ENCODE data around the gene DUSP22. TPM values are rescaled to one million over a fixed set of nuclear protein-coding genes. Genes with fewer than 3 reads are reported as not detected.

Gene DUSP22
- total RNA-seq, 2 donors from 2014 or later = 13.8 to 34.8 TPM

DNA sequence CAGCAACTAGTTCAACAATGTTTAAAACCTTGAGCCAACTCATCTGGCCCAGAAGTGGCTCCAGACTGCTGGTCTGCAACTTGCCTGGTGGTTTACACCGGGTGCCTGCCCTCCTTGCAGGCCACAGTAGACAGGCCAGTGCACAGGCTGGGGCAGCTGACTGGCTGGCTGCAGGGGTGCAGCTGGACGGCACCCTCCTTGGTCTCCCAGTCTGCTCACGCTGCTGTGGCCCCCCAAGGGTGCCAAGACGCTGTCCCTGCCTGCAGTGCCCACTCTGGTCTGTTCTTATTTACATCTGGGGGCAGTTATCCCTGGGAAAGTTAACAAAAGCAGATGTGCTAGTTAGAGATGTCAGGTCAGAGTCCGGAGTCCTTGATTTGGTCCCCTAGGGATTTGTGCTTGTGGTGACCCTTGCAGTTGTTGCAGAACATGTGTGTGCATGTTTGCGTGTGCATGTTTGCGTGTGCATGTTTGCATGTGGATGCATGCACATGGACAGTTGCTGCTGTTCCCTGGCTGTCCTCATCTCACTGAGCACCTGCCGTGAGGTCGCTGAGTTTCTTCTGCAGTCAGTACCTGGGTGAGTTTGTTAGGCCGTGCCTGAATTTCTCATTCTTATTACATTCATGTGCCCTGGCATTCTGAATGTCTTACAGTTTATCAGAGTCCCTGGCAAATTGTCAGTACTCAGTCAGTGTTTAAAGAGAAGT is 51.1 kb downstream of the DUSP22 start:
- DNase-seq = no peak
- Histone ChIP-seq H3K4me3 (no peak overlapping the region), H3K36me3 (replicated peaks in 1 of 2; ENCODE audit: insufficient read depth in 1 of 2, low read depth in 2 of 2) (no peaks in the 10 kb centered on the region), H3K4me1 (no peaks in the 10 kb centered on the region), H3K9me3 (no peaks in the 10 kb centered on the region), H3K27ac (no peak overlapping the region), H3K27me3 (no peaks in the 10 kb centered on the region)
- ATAC-seq = no peak
- intact Hi-C loops (cut with DNase I) = no loop called here
- WGBS, 2 donors = 71 to 74% methylated on average over 10 of the region's 10 CpGs
- TF ChIP-seq, protein P1, sequence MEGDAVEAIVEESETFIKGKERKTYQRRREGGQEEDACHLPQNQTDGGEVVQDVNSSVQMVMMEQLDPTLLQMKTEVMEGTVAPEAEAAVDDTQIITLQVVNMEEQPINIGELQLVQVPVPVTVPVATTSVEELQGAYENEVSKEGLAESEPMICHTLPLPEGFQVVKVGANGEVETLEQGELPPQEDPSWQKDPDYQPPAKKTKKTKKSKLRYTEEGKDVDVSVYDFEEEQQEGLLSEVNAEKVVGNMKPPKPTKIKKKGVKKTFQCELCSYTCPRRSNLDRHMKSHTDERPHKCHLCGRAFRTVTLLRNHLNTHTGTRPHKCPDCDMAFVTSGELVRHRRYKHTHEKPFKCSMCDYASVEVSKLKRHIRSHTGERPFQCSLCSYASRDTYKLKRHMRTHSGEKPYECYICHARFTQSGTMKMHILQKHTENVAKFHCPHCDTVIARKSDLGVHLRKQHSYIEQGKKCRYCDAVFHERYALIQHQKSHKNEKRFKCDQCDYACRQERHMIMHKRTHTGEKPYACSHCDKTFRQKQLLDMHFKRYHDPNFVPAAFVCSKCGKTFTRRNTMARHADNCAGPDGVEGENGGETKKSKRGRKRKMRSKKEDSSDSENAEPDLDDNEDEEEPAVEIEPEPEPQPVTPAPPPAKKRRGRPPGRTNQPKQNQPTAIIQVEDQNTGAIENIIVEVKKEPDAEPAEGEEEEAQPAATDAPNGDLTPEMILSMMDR (IDR thresholded peaks at IDR 0.05) = no peak
- TF ChIP-seq POLR2A (IDR thresholded peaks at IDR 0.05) = no peak

DNA sequence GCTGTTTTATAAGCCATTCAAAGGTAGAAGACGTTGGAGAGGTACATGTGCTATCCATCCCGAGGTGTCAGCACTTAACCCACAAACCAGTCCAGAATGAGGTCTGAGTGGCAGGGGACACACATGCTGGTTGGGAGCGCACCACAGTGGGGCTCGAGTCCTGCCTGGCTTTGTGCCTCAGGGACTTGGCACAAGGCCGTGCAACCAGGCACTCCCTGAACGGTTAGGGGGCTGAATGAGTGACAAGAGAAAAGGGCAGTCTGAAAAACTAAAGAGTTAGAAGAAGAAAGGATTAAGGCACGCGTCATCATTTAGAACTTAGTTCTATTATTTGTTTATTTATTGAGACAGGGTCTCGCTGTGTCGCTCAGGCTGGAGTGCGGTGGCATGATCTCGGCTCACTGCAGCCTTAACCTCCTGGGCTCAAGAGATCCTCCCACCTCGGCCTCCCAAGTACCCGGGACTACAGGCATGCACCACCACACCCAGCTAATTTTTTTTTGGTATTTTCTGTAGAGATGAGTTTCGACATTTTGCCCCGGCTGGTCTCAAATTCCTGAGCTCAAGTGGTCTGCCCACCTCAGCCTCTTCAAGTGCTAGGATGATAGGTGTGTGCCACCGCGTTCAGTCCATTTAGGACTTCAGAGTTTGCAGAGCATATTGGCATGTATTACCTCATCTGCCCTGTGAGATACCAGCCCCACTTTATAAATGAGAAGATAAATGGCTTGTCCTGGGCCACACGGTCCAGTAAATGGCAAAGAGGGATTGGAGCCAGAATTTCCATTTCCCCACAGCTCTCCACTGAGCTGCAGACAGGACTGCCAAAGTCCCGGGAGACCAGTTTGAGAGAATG is 51.9 kb downstream of the DUSP22 start:
- ATAC-seq (no peak), DNase-seq (no peak)
- H3K27me3 ChIP-seq = no peaks in the 10 kb centered on the region
- no peak overlapping the region for H3K27ac ChIP-seq
- TF ChIP-seq, protein P1 (IDR thresholded peaks at IDR 0.05) = no peak
- no peak for TF ChIP-seq POLR2A (IDR thresholded peaks at IDR 0.05)
- no peak overlapping the region for H3K4me3 ChIP-seq
- peaks cover 0 to 2% of the 10 kb centered on the region in 2 donors for H3K36me3 ChIP-seq (replicated peaks in 1 of 2; ENCODE audit: insufficient read depth in 1 of 2, low read depth in 2 of 2)
- intact Hi-C loops (cut with DNase I) = no loop called here
- WGBS, 2 donors = 75 to 76% methylated on average over 20 of the region's 20 CpGs
- H3K9me3 ChIP-seq = no peaks in the 10 kb centered on the region
- no peaks in the 10 kb centered on the region for H3K4me1 ChIP-seq

DNA sequence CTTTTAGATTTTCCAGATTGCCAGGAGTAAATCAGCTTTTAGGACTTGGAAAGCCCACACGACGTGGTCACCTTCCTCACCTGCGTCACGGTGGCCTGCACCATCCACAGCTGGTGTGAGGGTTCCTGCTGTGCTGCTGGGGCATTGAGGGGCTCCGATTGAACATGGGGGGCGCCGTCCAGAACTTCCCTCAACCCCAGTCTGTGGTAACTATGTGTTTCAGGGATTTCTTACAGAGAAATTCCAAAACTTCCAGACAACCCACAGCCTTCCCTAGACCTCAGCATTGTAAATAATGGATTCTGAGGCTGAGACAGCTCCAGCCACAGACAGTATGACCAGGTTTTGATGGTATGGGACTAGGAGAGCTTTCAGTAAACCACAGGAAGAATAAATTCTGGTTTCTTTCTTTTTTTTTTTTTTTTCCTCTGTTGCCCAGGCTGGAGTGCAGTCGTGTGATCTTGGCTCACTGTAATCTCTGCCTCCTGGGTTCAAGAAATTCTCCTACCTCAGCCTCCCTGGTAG is 52.6 kb downstream of the DUSP22 start:
- H3K27ac ChIP-seq = no peak overlapping the region
- intact Hi-C loops (cut with DNase I) = no loop called here
- peaks cover 0 to 2% of the 10 kb centered on the region in 2 donors for H3K36me3 ChIP-seq (replicated peaks in 1 of 2; ENCODE audit: insufficient read depth in 1 of 2, low read depth in 2 of 2)
- no peak overlapping the region for H3K4me3 ChIP-seq
- H3K27me3 ChIP-seq = no peaks in the 10 kb centered on the region
- TF ChIP-seq POLR2A (IDR thresholded peaks at IDR 0.05) = no peak
- TF ChIP-seq, protein P1 (IDR thresholded peaks at IDR 0.05) = no peak
- WGBS, 2 donors = 61 to 66% methylated on average over 8 of the region's 8 CpGs
- ATAC-seq = no peak
- no peaks in the 10 kb centered on the region for H3K9me3 ChIP-seq
- H3K4me1 ChIP-seq = no peaks in the 10 kb centered on the region
- no peak for DNase-seq

DNA sequence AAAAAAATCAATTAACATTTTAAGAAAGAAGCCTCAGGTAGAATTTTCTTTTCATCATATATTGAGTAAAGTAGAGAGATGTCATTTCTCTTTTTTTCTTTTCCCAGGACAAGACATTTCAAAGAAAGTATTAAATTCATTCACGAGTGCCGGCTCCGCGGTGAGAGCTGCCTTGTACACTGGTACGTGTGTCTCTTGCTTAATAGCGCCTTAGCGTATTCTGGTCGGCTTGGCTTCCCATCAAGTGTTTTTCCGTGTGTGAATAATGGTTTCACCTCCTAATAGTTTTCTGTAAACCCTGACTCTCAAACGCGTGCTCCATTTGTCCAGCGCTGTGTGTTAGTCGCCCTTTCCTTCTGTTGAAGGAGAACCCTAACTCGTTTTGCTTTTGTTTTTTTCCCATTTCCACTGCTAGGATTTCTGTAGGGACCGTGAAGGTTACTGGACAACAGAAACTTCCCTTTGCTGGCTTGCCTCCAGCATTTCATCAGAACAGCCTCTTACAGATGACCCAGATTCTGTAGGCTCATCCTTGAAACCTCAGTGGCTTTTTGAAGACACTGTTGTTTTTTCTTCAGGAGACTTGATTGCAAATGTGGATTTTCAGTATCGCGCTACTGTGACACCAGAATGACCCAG is 53.6 kb downstream of the DUSP22 start:
- DNase-seq = peak in 1 of 4 donors; percentile 37
- WGBS, 2 donors = 83% methylated on average over 17 of the region's 17 CpGs
- Histone ChIP-seq H3K36me3 (replicated peaks in 1 of 2; ENCODE audit: insufficient read depth in 1 of 2, low read depth in 2 of 2) (peaks cover 0 to 2% of the 10 kb centered on the region in 2 donors), H3K9me3 (no peaks in the 10 kb centered on the region), H3K27ac (no peak overlapping the region), H3K4me3 (no peak overlapping the region), H3K27me3 (no peaks in the 10 kb centered on the region), H3K4me1 (no peaks in the 10 kb centered on the region)
- no peak for ATAC-seq
- TF ChIP-seq, protein P1 (IDR thresholded peaks at IDR 0.05) = no peak
- no peak for TF ChIP-seq POLR2A (IDR thresholded peaks at IDR 0.05)
- intact Hi-C loops (cut with DNase I) = no loop called here
